Choroid plexus epithelial cell (primary cell): ENCODE results near the gene ICOSLG.
"Not testable (repeated sequence)": the region's sequence is repeated elsewhere in the genome, so short reads cannot be mapped to it uniquely, and the experiment has no call there.

Experiments used
- DNase-seq: peaks from one replicate; pipeline ENCODE4 v3.0.0-alpha.2; 2010; ENCODE audit warnings: low read depth
- H3K4me3 ChIP-seq: 2 replicates; pipeline ENCODE4 v1.5.1; 2011; ENCODE audit warnings: low read depth, mild to moderate bottlenecking, control low read depth, low read length, moderate library complexity
- TF ChIP-seq, protein P1 (sequence below): conservative IDR thresholded peaks from 2 replicates; pipeline ENCODE4 v1.5.1; 2011; ENCODE audit warnings: low read depth, mild to moderate bottlenecking, control low read depth, inconsistent platforms, low read length, moderate library complexity

The ICOSLG gene

DNA sequence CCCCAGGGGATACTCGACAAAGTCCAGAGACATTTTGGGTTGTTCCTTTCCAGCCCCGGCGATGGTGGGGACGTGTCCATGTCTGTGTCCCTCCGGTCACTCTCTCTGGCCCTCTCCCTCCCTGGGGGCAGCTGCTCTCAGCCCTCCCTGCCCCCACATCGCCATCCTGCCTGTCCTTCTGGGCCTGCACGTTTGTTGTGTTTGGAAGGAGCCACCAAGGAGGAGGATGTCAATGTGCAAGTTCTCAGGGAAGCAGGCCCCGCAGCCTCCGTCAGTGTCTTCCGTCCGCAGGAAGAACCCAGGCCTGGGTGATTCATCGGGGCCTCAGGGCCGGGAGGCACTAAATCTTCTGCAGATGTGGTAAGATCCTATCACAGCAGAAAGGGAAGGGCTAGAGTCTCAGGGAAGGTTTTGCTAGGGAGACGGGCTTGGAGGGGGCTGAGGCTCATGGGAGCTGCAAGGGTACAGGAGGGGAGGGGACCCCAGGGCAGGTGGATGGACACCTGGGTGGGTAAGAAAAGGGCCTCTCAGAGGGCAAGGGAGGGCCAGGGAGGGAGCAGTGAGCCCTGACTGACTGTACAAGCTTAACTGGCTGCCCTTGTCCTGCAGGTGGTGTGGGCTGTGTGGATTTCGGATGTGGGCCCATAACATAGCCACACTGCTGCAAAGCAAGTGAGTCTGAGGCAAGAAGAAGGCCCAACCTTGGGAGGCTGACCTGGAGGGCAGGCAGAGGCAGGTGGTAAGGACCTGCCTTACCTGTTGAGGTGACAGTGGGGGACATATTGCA is 32.7 kb downstream of the ICOSLG start:
- peak; percentile 2 for DNase-seq
- H3K4me3 ChIP-seq: not testable (repeated sequence)

DNA sequence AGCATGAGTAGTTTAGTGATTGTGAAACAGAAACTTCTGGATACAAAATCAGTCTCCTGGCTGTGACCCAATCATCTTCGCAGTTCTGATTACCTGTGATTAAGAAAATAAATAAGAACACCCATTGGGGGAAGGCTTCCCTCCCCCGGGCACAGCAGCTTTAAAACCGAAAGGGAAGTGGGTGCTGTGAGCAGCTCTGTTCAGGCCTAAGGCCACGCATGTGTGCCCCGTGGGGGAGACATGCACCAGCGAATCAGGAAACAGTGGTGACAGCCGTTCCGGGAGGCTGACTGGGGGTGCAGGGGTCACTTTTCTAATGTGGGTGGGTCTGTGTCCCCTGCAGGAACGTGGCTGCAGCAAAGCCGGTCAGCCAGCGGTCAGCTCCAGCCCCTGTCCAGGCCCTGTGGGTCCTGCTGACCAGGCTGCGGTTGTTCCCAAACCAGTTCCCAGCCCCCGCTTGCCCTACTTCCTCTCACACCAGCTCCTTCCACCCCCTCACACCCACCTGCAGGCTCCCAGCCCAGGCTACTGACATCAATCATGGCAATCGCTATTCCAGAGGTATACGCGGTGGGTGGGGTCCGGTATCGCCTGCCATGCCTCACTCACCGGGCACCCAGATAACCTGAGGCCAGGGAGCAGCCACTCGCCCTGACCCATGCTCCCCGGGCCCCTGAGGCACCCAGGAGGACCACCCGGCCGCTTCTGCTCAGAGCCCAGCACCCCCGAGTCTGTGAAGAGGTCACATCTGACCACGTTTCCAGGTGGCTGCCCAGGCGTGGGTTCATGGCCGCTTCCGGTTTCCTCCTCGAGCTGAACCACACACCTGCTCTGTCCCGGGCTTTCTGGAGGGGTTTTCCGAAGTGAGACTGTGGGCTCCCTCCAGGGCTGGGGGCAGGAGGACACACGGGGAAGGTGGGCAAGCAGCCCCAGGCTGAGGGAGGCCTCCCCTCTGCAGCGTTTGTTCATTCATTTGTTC is 33.8 kb downstream of the ICOSLG start:
- DNase-seq, H3K4me3 ChIP-seq: not testable (repeated sequence)

DNA sequence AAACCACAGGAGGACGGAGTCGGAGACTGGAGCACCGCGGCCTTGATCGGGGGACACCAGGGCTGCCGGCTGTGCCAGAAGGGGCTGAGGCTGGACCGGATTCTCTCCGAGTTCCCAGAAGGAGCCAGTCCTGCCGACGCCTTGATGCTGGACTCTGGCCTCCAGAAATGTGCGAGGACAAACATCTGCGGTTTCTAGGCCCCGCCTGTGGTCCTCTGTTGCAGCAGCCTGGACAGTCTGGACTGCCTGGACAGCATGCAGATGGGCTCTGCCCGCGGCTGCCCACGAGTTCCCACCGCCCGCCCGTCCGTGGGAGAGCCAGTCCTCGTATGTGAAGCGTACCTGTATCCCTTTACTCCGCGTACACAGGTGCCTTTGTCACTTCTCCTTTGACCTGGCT is 34.6 kb downstream of the ICOSLG start:
- DNase-seq, H3K4me3 ChIP-seq: not testable (repeated sequence)

DNA sequence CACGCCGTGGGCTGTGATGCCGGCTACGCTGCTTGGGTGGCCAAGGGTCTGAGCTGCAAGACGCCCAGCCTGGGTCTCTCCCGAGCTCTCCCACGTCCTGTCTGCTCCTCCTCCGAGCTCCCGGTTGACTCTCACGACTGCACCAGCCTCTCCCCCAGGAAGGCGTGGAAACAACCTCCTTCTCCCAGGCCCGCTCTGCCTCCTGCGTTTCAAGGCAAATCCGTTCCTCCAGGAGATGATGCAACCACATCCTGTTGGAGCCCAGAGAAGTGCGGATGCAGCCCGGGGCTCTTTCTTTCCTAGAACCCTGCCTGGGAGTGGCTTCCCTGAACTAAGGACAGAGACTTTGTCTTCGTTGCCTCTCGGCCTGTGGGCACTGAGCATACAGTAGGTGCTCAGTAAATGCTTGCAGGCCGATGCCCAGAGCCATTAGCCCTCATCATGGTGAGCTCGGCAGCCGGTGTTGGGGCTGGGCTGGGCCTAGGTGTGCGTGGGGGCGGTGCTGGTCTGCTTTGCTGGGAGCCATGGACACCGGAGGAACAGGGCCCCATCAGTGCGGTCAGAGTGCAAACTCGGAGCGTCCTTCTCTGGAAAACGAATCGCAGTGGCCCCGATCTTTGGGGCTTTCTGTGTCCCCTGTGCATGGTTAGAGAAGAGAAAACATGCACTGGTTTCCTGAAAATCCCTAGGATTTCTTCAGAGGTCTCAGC is 38.0 kb downstream of the ICOSLG start:
- not testable (repeated sequence) for H3K4me3 ChIP-seq, DNase-seq

DNA sequence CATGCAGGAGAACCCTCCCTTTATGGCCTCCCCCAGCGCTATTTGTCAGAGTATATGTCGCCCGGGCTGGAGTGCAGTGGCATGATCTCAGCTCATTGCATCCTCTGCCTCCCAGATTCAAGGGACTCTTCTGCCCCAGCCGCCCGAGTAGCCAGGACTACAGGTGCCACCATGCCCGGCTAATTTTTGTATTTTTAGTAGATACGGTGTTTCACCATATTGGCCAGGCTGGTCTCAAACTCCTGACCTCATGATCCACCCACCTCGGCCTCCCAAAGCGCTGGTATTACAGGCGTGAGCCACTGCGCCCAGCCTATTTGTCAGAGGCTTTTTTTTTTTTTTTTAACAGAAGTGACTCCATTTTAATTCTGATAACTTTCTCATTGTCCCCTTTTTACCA is 40.7 kb downstream of the ICOSLG start:
- not testable (repeated sequence) for H3K4me3 ChIP-seq, DNase-seq

DNA sequence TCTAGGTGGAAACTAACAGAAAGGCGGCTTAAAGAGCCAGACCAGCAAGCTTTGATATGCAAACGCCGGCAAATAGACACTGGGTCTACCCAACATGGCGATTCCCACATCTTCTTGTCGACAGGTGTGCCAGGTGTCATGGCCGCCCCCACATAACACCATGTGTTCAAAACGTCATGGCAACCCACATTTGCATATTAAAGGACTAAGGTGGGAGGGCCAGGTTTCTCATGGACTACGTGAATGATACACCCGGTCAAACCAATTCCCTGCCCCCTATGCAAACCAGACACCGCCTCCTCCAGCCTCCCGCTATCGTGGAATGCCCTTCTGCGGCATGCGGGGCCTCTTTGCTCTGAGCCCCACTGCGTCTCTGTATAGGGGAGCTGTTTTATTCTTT is 41.3 kb downstream of the ICOSLG start:
- DNase-seq: no peak
- H3K4me3 ChIP-seq: no peak overlapping the region
- TF ChIP-seq, protein P1, sequence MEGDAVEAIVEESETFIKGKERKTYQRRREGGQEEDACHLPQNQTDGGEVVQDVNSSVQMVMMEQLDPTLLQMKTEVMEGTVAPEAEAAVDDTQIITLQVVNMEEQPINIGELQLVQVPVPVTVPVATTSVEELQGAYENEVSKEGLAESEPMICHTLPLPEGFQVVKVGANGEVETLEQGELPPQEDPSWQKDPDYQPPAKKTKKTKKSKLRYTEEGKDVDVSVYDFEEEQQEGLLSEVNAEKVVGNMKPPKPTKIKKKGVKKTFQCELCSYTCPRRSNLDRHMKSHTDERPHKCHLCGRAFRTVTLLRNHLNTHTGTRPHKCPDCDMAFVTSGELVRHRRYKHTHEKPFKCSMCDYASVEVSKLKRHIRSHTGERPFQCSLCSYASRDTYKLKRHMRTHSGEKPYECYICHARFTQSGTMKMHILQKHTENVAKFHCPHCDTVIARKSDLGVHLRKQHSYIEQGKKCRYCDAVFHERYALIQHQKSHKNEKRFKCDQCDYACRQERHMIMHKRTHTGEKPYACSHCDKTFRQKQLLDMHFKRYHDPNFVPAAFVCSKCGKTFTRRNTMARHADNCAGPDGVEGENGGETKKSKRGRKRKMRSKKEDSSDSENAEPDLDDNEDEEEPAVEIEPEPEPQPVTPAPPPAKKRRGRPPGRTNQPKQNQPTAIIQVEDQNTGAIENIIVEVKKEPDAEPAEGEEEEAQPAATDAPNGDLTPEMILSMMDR: no peak

DNA sequence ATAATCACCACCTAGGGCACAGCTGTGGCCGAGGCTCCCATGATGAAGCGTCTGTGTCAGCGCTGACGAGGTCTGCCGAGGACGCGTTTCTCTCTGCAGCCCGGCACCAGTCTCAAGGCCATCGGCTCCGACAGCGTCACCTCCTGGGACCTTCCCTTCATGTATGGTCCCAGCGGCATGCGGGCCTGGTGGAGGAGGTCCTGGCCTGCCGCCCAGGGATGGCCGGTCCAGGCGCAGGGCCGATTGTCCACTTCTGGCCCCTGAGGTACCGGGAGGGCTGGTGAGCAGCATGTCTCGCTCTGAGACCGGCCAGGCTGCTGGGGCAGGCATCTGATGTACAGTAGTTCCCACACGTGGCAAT is 43.6 kb downstream of the ICOSLG start:
- not testable (repeated sequence) for DNase-seq, H3K4me3 ChIP-seq

DNA sequence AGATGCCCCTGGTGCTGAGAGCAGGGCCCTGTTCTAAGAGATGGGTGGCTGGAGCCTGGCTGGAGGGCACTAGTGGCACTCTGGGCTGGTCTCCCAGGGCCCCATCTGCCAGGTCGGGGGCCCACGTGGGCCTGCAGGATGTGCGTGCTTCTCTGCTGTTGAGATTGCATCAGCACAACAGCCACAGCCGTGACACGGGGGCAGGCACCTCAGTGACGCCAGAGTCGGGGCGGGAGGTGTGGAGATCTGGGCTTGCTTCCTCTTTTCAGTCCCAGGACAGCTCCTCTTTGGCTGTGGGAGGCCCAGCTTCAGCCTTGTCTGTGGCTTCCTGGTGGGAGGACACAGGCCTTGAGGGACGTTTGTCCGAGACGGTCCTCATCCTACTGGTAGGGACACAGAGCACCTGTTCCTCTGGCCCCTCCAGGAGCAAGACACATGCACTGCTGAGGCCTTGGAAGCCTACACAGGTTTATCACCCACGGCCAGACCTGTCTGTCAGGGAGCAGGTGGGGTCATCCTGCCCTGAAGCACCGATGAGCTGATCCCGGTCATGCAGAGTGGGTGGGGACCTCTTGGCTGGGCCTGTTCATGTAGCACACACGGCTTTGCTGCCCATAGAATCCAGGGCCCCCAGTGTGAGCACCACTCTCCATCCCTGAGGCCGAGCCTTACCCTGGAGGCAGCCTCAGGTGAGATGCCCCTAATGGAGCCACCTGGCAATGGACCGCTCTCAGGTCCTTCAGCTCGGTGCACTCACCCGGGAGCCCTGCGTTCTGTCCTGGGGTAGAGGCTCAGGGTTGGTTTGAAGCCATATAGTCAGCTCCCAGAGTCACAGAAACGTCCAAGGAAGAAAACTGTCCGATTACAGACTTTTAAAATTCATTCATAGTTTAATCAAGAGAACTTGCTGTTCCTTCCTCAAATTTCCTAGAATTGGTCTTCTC is 44.3 kb downstream of the ICOSLG start:
- DNase-seq: peak; percentile 1
- not testable (repeated sequence) for H3K4me3 ChIP-seq

DNA sequence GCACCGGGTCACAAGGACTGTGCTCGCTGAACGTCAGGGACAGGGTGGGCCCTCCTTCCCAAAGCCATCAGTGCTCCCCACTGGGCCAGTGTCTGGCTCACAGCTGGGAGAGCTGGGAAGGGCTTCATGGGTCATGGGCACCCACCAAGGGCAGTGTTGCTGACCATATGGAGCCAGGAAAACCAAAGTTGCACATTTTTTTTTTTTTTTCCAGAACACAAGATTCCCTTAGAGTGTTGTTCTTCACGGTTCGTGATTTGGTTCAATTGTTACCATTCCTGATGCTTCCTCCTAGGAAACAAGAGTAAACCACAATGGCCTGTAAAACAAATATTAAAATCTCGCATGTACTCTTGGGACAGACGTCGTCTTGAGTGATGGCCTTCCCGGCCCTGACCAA is 45.9 kb downstream of the ICOSLG start:
- DNase-seq, H3K4me3 ChIP-seq: not testable (repeated sequence)

DNA sequence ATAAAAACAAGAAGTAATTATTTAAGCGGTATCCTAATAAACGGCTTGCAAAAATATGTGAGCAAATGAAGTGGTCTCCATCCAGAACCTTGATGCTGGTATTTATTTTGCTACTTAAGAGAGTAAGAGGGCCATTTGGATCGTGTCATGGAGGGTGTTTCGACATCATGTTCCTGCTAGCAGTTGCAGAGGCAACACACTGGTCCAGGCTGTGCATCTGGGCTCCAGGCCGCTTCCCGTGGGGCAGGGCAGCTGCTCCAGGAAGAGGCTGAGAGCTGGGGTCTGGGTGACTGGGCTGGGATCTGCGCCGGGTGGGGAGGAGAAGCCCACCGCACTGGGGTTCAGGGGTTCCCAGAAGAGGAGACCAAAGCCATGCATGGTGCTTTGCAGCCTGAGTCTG is 46.3 kb downstream of the ICOSLG start:
- not testable (repeated sequence) for H3K4me3 ChIP-seq, DNase-seq

DNA sequence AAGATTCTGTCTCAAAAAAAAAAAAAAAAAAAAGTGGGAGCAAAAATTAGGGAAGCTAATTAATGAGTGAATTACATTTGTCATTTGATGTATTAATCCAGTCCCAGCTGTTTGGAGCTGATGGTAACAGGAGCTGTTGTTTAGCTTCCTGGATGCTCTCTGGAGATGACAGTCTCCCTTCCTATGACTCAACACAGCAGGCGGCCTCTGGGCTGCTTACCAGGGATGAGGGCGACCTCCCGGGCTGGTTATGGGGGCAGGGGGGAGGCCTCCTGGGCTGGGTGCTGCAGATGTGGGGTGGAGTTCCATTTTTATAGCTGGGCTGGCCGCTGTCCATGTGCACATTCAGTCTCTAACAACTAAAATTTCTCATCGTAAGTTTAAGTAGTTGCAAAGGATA is 47.6 kb downstream of the ICOSLG start:
- DNase-seq, H3K4me3 ChIP-seq: not testable (repeated sequence)

DNA sequence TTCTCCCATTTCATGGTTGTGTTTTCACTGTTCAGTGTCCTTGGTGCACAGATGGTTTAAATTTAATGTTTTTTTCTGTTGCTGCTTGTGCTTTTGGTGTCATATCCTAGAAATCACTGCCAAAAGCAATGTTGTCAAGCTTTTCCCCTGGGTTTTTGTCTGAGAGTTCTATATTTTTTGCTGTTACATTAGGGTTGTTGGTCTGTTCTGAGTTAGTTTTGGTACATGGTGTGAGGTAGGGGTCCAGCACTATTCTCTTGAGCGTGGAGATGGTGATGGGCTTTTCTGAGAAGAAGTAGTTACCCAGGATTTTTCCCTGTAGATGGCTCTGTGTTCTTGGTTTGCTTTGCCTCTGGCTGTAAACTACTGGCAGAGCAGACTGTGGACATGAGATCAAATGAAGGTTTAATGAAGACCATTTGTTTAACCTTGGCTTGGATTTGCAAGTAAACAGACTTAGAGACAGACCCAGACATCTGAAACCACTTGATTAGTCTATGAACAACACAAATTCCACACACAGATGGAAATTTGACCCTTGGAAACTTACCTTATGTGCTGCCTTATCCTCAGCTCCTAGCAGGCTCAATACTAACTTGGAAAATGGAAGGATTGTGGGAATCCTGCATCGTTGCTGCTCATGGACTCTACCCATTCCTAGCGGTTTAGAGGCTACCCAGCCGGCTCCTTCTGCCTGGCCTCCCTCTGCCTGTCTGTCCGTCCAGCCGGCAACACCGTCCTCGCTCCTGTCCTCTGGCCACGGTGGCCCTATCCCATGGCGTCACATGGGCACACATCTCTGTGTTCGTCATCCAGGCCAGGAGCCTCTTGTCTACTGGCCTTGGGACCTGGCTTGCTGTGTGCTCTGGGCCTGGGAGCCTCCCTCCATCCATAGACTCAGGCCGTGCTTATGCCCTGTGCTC is 50.1 kb downstream of the ICOSLG start:
- H3K4me3 ChIP-seq, DNase-seq: not testable (repeated sequence)

DNA sequence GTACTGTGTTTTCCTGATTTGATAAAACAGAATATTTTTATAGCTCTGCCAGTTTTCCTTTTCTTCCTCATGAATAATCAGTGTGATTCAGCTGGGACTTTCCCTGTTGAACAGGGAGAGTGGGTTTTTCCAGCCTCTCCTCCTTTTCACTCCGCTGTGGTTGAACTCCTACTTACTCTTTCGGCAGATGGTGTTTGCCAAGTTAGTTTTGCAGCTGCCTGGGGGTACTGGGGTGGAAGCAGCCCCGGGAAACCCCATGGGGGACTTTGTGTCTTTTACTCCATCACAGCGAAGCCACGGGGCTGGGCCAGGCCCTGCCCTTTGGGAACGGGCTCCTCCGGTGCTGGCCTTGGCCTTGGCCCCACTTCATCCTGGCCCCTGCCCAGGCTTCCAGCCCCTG is 55.9 kb downstream of the ICOSLG start:
- not testable (repeated sequence) for H3K4me3 ChIP-seq, DNase-seq

DNA sequence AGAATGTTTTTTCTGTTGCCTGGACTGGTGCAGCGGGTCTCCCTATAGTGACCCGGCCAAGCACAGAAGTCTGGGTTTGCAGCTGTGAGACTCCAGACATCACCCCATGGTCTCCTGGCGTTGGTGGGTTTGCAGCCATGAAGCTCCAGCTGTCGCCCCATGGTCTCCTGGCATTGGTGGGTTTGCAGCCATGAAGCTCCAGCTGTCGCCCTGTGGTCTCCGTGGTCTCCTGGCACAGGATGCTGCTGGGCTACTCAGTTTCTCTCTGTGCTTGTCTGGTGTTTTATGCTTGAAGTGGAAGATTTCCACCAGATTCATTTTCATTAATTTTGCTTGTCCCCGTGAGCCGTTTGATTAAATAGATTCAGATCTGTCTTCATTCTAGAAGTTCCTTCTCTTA is 58.5 kb downstream of the ICOSLG start:
- DNase-seq, H3K4me3 ChIP-seq: not testable (repeated sequence)

DNA sequence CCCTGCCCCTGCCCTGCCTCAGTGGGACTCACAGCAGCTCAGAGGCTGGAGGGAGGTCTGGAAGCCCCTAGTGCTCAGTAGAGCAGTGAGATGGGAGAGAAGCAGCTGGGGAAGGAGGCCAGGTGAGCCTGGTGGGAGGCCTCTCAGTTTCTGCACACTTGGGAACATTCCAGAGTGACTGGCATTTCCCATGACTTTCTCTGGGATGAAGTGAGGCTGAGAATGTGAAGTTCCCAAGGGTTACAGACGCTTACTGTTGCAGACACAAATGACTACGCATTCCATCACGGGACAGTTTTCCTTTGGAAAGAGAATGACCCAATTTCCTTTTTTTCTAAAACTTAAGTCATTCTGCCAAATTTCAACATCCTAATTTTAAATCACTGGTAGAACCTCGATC is 59.2 kb downstream of the ICOSLG start:
- H3K4me3 ChIP-seq, DNase-seq: not testable (repeated sequence)

DNA sequence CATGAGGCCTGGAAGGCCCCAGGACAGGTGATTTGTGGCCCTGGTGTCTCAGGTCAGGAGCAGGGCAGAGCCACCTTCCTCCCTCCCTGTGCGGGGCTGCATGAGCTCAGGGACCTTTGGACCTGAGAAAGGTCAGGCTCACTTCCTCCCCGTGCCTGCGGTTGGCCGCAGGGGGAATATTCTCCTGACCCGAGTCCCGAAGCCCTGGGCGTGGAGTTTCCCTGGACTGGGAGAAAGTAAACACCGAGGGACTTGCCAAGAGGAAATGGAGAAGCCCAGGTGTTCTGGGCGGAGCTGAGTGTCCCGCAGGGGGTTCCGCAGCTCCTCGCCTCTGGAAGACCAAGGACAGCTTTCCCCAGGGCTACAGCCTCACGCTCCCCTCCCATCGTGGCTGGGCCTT is 64.6 kb downstream of the ICOSLG start:
- not testable (repeated sequence) for DNase-seq, H3K4me3 ChIP-seq
